Right cardiac atrium (tissue), 5 donors: ENCODE data around the gene RHCE. TPM values are rescaled to one million over a fixed set of nuclear protein-coding genes. Genes with fewer than 3 reads are reported as not detected.
"Not testable (repeated sequence)": the region's sequence is repeated elsewhere in the genome, so short reads cannot be mapped to it uniquely, and the experiment has no call there.

ENCODE experiments used
- ATAC-seq, 2 donors: fragments of 200-7000 bp; cut with Tn5 transposase; one replicate each; pipeline versions ENCODE4 v1.8.0 to v1.9.1; 2020; ENCODE audit warnings: moderate library complexity in 2 of 2, mild to moderate bottlenecking in 1 of 2
- DNase-seq, 3 donors: peaks; one replicate each; pipeline ENCODE4 v3.0.0-alpha.2; 2020
- H3K27ac ChIP-seq: one replicate; pipeline ENCODE4 v1.5.1; 2013; ENCODE audit warnings: mild to moderate bottlenecking, low read length, control low read depth, moderate library complexity
- H3K27me3 ChIP-seq: one replicate; pipeline ENCODE4 v1.6.1; 2013; ENCODE audit not compliant: control insufficient read depth, insufficient read depth
- H3K4me1 ChIP-seq: one replicate; pipeline ENCODE4 v1.6.1; 2013; ENCODE audit warnings: low read length; ENCODE audit not compliant: control insufficient read depth, insufficient read depth
- H3K4me3 ChIP-seq: one replicate; pipeline ENCODE4 v1.5.1; 2013; ENCODE audit warnings: low read length, control low read depth
- H3K9me3 ChIP-seq: one replicate; pipeline ENCODE4 v1.6.1; 2013; ENCODE audit warnings: low read length; ENCODE audit not compliant: control insufficient read depth
- WGBS: extraction: QIAGEN DNeasy Blood & Tissue Kit; methylation state at CpG from one replicate; pipeline ENCODE4 v1.1.7; 2013; 5-methylcytosine and 5-hydroxymethylcytosine counted together
- intact Hi-C, 4 donors: fragments of 100-400 bp; cut with DNase I; formaldehyde crosslinking; loops; one replicate each; pipeline versions ENCODE4 v1.11.0 to v1.14.0; 2022 to 2023
- polyA plus RNA-seq: library from polyadenylated mRNA; stranded (reverse); fragments of 200-250 nt; gene quantifications from one replicate; pipeline ENCODE4 v1.2.3, GENCODE V29; 2013
- total RNA-seq, 4 donors: library from RNA; stranded (reverse); fragmentation: NEBNext Ultra II Directional; extraction: Animal tissue kit (Norgen Biotek cat#: 25700); gene quantifications; one replicate each; pipeline ENCODE4 v1.2.1, GENCODE V29; 2021
- donor health status: healthy with polysubstance abuse.
- donor health status: DM: no; HTN: yes; CAD: no.
- donor health status: DM: no; HTN: no; CAD: no.
- donor health status: DM: no; HTN: yes; CAD: no; lungs with severe emphysema.
- donor health status: DM: yes; HTN: yes; CAD: no.

Gene RHCE
- total and polyA plus RNA-seq, 5 donors: 0.43 to 0.70 (median 0.56) TPM

GRCh38 chr1:25322127-25322526, 98.5 kb downstream of the RHCE start:
- not testable (repeated sequence) for H3K27ac ChIP-seq, H3K4me3 ChIP-seq
- 89% methylated on average over 8 of the region's 9 CpGs for WGBS

GRCh38 chr1:25320314-25320938, 100.2 kb downstream of the RHCE start:
- intact Hi-C loops, H3K4me3 ChIP-seq, H3K9me3 ChIP-seq, H3K27ac ChIP-seq, DNase-seq, H3K4me1 ChIP-seq, H3K27me3 ChIP-seq: not testable (repeated sequence)
- peak in 1 of 2 donors; percentile 71 for ATAC-seq
- WGBS: 51% methylated on average over 9 of the region's 9 CpGs

More at GRCh38 chr1:25322127-25322526, 98.5 kb downstream of the RHCE start:
- H3K9me3 ChIP-seq, intact Hi-C loops, H3K27me3 ChIP-seq, DNase-seq, ATAC-seq, H3K4me1 ChIP-seq: not testable (repeated sequence)

DNA sequence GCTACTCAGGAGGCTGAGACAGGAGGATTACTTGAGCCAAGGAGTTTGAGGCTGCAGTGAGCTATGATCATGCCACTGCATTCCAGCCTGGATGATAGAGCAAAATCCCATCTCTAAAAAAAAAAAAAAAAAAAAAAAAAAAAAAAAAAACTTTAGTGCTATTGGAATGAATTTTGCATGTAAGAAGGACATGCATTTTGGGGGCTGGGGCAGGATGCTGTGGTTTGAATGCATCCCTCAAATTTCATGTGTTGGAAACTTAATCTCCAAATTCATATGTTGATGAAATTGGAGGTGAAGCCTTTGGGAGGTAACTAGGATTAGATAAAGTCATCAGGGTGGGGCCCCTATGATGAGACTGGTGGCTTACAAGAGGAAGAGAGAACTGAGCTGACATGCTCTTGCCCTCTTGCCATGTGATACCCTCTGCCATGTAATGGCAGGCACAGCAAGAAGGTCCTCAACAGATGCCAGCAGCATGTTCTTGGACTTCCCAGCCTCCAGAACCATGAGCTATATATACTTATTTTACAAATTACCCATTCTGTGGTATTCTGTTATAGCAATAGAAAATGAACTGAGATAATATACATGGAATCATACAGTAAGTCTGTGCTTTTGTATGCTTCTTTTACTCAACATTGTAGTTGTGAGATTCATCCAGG, 107.7 kb downstream of the RHCE start:
- ATAC-seq, H3K4me1 ChIP-seq, H3K27me3 ChIP-seq, intact Hi-C loops, H3K9me3 ChIP-seq, H3K27ac ChIP-seq, DNase-seq, H3K4me3 ChIP-seq: not testable (repeated sequence)

Other genes with a start within 250 kb of the RHCE start
- 10 to 100 TPM; 29.7 to 40.5 (median 39.8) TPM for gene SYF2, start 188.3 kb downstream of the RHCE start, total RNA-seq
- 63.2 TPM for gene SYF2, start 188.3 kb downstream of the RHCE start, polyA plus RNA-seq
- gene RSRP1, start 173.4 kb downstream of the RHCE start, total RNA-seq: 10 to 100 TPM; 43.6 to 65.0 (median 54.9) TPM
- 63.6 TPM for gene RSRP1, start 173.4 kb downstream of the RHCE start, polyA plus RNA-seq
- under 1 TPM in 3 of 4 donors, not detected in 1; 0.18 to 0.37 (median 0.37) TPM for gene RHD, start 148.3 kb downstream of the RHCE start, total RNA-seq
- gene RHD, start 148.3 kb downstream of the RHCE start, polyA plus RNA-seq: 0.16 TPM
- gene TMEM50A, start 82.5 kb downstream of the RHCE start, total RNA-seq: 100 to 1,000 TPM in 2 of 4 donors, 10 to 100 TPM in 2; 83.9 to 106 (median 98.6) TPM
- gene TMEM50A, start 82.5 kb downstream of the RHCE start, polyA plus RNA-seq: 120 TPM
- 10 to 100 TPM; 16.1 to 20.2 (median 17.4) TPM for gene MACO1, start 10.1 kb upstream of the RHCE start, total RNA-seq
- 8.8 TPM for gene MACO1, start 10.1 kb upstream of the RHCE start, polyA plus RNA-seq
- gene LDLRAP1, start 122.8 kb upstream of the RHCE start, total RNA-seq: 10 to 100 TPM in 1 of 4 donors, 1 to 10 TPM in 3; 7.6 to 10.2 (median 9.2) TPM
- 6.0 TPM for gene LDLRAP1, start 122.8 kb upstream of the RHCE start, polyA plus RNA-seq
- gene MAN1C1, start 196.0 kb upstream of the RHCE start, total RNA-seq: 10 to 100 TPM; 10.6 to 15.7 (median 12.8) TPM
- gene MAN1C1, start 196.0 kb upstream of the RHCE start, polyA plus RNA-seq: 9.1 TPM